ENCODE data around the gene CHRDL2. TPM values are rescaled to one million over a fixed set of nuclear protein-coding genes. Genes with fewer than 3 reads are reported as not detected.

CHRDL2 gene
- total and polyA plus RNA-seq, 2 of the 13 experiments (the other 11 are each of a cell fraction or from before 2014, with no cell fraction given), result 0.04 TPM; not detected in 1

DNA sequence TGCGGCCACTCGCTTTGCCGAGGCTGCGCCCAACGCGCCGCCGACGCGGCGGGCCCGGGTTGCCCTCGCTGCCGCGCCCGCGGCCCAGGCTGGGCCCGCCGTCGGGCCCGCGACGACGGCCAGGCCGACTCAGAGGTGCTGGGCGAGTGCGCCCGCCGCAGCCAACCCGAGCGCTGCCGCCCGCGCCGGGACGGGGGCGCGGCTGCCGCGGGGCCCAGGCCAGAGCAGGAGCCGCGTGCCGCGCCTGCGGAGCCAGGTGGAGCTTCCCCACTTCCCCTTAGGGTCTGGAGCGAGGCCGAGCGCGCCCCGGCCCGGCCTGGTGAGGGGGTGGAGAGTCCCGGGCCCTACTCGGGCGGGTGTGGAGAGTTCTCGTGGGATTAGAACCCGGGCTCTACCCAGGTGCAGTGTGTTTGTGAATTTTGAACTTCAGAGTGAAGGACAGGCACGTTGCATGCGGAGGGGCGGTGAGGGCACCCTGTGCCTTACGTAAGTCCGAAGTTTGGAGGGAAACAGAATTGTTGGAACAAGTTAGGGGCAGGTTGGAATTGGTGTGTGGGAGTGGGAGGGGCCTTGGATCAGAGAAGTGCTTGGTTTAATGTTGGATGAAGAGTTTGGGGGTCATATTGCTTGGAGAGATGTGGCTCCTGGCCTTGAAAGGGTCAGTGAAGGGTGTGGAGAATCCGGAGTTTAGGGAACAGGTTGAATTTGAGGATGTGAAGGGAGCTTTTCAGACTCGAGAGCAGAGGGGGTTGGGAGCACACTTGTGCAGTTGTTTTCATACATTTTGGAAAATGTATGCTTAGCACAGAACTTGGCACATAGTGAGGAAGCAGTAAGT, 18.1 kb upstream of the CHRDL2 start (continued):
- TF ChIP-seq, protein P1, sequence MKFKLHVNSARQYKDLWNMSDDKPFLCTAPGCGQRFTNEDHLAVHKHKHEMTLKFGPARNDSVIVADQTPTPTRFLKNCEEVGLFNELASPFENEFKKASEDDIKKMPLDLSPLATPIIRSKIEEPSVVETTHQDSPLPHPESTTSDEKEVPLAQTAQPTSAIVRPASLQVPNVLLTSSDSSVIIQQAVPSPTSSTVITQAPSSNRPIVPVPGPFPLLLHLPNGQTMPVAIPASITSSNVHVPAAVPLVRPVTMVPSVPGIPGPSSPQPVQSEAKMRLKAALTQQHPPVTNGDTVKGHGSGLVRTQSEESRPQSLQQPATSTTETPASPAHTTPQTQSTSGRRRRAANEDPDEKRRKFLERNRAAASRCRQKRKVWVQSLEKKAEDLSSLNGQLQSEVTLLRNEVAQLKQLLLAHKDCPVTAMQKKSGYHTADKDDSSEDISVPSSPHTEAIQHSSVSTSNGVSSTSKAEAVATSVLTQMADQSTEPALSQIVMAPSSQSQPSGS (CRISPR knock-in tag; IDR thresholded peaks at IDR 0.05), result peak; percentile 71; the same call in 1 of the 2 replicates
- TF ChIP-seq SOX13 (IDR thresholded peaks at IDR 0.05) (no peak), SOX13 (CRISPR knock-in tag; conservative IDR thresholded peaks at IDR 0.05 in 1 of 2, IDR thresholded peaks at IDR 0.05 in 1 of 2) (peak in 1 of 2 experiments; percentile 39; a peak in 2 of 4 replicates), ZNF33A (CRISPR knock-in tag; IDR thresholded peaks at IDR 0.05; ENCODE audit: borderline replicate concordance) (no peak), ZBTB42 (CRISPR knock-in tag; IDR thresholded peaks at IDR 0.05) (0 out of 2 replicates have a peak, but pooled peaks have one; percentile 16), WIZ (CRISPR knock-in tag; IDR thresholded peaks at IDR 0.05) (peak; percentile 40; the same call in 1 of the 2 replicates), ZFP36L2 (CRISPR knock-in tag; IDR thresholded peaks at IDR 0.05) (no peak), MIXL1 (CRISPR knock-in tag; IDR thresholded peaks at IDR 0.05) (0 out of 2 replicates have a peak, but pooled peaks have one; percentile 20), MAFK (conservative IDR thresholded peaks at IDR 0.05 in 1 of 2, IDR thresholded peaks at IDR 0.05 in 1 of 2; ENCODE audit: low read length in 2 of 2) (no peak), PAXIP1 (CRISPR knock-in tag; conservative IDR thresholded peaks at IDR 0.05) (peak; percentile 38; the same call in 1 of the 2 replicates), PAWR (CRISPR knock-in tag; IDR thresholded peaks at IDR 0.05; ENCODE audit: borderline replicate concordance) (no peak), SALL1 (CRISPR knock-in tag; IDR thresholded peaks at IDR 0.05) (peak; percentile 84), RXRA (CRISPR knock-in tag; IDR thresholded peaks at IDR 0.05) (peak; percentile 39; the same call in 1 of the 2 replicates), HDAC2 (CRISPR knock-in tag; IDR thresholded peaks at IDR 0.05) (peak; percentile 45)
- TF ChIP-seq, protein P2, sequence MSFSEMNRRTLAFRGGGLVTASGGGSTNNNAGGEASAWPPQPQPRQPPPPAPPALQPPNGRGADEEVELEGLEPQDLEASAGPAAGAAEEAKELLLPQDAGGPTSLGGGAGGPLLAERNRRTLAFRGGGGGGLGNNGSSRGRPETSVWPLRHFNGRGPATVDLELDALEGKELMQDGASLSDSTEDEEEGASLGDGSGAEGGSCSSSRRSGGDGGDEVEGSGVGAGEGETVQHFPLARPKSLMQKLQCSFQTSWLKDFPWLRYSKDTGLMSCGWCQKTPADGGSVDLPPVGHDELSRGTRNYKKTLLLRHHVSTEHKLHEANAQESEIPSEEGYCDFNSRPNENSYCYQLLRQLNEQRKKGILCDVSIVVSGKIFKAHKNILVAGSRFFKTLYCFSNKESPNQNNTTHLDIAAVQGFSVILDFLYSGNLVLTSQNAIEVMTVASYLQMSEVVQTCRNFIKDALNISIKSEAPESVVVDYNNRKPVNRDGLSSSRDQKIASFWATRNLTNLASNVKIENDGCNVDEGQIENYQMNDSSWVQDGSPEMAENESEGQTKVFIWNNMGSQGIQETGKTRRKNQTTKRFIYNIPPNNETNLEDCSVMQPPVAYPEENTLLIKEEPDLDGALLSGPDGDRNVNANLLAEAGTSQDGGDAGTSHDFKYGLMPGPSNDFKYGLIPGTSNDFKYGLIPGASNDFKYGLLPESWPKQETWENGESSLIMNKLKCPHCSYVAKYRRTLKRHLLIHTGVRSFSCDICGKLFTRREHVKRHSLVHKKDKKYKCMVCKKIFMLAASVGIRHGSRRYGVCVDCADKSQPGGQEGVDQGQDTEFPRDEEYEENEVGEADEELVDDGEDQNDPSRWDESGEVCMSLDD (CRISPR knock-in tag; IDR thresholded peaks at IDR 0.05; ENCODE audit: borderline replicate concordance), result no peak; the same call in 1 of the 2 replicates
- TF ChIP-seq, protein P3, sequence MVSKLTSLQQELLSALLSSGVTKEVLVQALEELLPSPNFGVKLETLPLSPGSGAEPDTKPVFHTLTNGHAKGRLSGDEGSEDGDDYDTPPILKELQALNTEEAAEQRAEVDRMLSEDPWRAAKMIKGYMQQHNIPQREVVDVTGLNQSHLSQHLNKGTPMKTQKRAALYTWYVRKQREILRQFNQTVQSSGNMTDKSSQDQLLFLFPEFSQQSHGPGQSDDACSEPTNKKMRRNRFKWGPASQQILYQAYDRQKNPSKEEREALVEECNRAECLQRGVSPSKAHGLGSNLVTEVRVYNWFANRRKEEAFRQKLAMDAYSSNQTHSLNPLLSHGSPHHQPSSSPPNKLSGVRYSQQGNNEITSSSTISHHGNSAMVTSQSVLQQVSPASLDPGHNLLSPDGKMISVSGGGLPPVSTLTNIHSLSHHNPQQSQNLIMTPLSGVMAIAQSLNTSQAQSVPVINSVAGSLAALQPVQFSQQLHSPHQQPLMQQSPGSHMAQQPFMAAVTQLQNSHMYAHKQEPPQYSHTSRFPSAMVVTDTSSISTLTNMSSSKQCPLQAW (CRISPR knock-in tag; IDR thresholded peaks at IDR 0.05), result 0 out of 2 replicates have a peak, but pooled peaks have one; percentile 47
- TF ChIP-seq, protein P4, sequence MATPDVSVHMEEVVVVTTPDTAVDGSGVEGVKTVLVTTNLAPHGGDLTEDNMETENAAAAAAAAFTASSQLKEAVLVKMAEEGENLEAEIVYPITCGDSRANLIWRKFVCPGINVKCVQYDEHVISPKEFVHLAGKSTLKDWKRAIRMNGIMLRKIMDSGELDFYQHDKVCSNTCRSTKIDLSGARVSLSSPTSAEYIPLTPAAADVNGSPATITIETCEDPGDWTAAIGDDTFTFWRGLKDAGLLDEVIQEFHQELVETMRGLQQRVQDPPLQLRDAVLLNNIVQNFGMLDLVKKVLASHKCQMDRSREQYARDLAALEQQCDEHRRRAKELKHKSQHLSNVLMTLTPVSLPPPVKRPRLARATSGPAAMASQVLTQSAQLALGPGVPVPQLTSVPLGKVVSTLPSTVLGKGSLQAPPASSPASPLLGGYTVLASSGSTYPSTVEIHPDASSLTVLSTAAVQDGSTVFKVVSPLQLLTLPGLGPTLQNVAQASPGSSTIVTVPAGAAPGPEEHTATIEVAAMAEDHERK (CRISPR knock-in tag; IDR thresholded peaks at IDR 0.05; ENCODE audit: low read depth), result 0 out of 2 replicates have a peak, but pooled peaks have one; percentile 43
